Chondrocyte (in vitro differentiated cells): Measurements from ENCODE around the gene TMEM91. TPM values are rescaled to one million over a fixed set of nuclear protein-coding genes. Genes with fewer than 3 reads are reported as not detected.
A peak's percentile ranks its signal among the peaks of the same experiment; 100 is the strongest.

Experiments used
- DNase-seq: peaks from one replicate; pipeline ENCODE4 v3.0.0; 2021; ENCODE audit warnings: mixed read lengths, low spot score
- H3K27ac Mint-ChIP-seq: one replicate; pipeline ENCODE4 v1.8.0; 2021; ENCODE audit warnings: mild to moderate bottlenecking, moderate library complexity, mixed read lengths; ENCODE audit not compliant: unreplicated experiment
- H3K27me3 Mint-ChIP-seq: 2 replicates; pipeline ENCODE4 v1.8.0; 2021; ENCODE audit warnings: low read depth, mixed read lengths
- H3K36me3 Mint-ChIP-seq: 2 replicates; pipeline ENCODE4 v1.8.0; 2021; ENCODE audit warnings: low read depth, mixed read lengths
- H3K4me1 Mint-ChIP-seq: 2 replicates; pipeline ENCODE4 v1.8.0; 2021; ENCODE audit warnings: low read depth, mild to moderate bottlenecking, mixed read lengths
- H3K4me3 Mint-ChIP-seq: one replicate; pipeline ENCODE4 v1.8.0; 2021; ENCODE audit warnings: mild to moderate bottlenecking, moderate library complexity, mixed read lengths; ENCODE audit not compliant: unreplicated experiment
- H3K9me3 Mint-ChIP-seq: 2 replicates; pipeline ENCODE4 v1.8.0; 2021; ENCODE audit warnings: low read depth, mixed read lengths
- total RNA-seq: library from RNA; stranded (reverse); gene quantifications from 3 replicates; pipeline ENCODE4 v1.2.1, GENCODE V29; 2021
- TF ChIP-seq, protein P1 (sequence below): fragments of 200-600 bp; sonication (generic); IDR thresholded peaks from 2 replicates; pipeline ENCODE4 v1.5.0; 2021; ENCODE audit warnings: antibody characterized with exemption, mild to moderate bottlenecking, moderate library complexity

The TMEM91 gene
- total RNA-seq, 1 donor from 2014 or later = 4.8 TPM

DNA sequence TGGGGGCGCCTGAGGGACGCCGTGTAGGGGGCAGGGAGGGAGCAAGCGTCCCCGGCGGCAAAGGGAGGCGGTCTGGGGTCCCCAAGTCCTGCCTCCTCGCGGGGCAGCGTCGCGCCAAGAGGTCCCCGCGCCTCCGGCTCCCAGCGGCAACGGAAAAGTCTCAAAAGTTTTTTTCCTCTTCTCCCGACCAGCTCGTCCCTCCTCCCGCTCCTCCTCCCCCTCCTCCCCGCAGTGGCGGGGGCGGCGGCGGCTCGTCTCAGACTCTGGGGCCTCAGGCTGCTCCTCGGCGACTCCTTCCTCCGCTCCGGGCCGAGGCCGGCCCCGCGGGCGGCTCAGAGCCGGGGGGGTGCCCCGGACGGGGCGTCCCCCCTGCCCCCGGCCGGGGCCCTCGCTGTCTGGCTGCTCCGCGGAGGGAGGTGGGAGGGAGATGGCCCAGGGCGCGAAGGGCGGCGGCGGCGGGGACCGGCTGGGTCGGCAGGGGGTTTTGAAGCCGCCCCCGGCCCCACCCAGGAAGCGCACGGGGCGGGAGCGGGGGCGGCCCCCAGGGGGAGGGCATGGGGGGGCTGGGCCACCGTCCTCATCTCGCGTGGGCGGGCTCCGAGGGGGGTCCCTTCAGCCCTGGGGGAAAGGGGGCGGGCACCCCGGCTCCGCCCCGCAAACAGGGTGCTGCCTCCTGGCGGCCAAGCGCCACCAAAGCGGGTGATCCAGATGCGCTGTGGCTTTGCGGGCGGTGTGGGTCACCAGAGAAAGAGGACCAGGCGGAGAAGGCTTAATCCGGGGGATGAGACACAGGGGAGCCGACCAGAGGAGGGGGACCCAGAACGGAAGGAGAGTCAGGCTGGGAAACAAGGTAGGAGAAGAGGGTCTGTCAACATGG, 22.6 kb upstream of the TMEM91 start, which contains the start of gene TGFB1:
TSS of gene TGFB1 (minus strand) at position 457 of the 877 bp plus-strand sequence. CDS start 878 bp downstream, outside the sequence.
- peaks cover 28% of the 10 kb centered on the region for H3K4me1 Mint-ChIP-seq
- peak within 1 kb of the TSS; percentile 85 for H3K27ac Mint-ChIP-seq
- peak within 1 kb of the TSS; percentile 98 for H3K4me3 Mint-ChIP-seq
- no peaks in the 10 kb centered on the region for H3K27me3 Mint-ChIP-seq
- H3K9me3 Mint-ChIP-seq = no peaks in the 10 kb centered on the region
- TF ChIP-seq, protein P1, sequence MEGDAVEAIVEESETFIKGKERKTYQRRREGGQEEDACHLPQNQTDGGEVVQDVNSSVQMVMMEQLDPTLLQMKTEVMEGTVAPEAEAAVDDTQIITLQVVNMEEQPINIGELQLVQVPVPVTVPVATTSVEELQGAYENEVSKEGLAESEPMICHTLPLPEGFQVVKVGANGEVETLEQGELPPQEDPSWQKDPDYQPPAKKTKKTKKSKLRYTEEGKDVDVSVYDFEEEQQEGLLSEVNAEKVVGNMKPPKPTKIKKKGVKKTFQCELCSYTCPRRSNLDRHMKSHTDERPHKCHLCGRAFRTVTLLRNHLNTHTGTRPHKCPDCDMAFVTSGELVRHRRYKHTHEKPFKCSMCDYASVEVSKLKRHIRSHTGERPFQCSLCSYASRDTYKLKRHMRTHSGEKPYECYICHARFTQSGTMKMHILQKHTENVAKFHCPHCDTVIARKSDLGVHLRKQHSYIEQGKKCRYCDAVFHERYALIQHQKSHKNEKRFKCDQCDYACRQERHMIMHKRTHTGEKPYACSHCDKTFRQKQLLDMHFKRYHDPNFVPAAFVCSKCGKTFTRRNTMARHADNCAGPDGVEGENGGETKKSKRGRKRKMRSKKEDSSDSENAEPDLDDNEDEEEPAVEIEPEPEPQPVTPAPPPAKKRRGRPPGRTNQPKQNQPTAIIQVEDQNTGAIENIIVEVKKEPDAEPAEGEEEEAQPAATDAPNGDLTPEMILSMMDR = peak; percentile 98
- no peak for DNase-seq
- H3K36me3 Mint-ChIP-seq = peaks cover 6% of the 10 kb centered on the region

DNA sequence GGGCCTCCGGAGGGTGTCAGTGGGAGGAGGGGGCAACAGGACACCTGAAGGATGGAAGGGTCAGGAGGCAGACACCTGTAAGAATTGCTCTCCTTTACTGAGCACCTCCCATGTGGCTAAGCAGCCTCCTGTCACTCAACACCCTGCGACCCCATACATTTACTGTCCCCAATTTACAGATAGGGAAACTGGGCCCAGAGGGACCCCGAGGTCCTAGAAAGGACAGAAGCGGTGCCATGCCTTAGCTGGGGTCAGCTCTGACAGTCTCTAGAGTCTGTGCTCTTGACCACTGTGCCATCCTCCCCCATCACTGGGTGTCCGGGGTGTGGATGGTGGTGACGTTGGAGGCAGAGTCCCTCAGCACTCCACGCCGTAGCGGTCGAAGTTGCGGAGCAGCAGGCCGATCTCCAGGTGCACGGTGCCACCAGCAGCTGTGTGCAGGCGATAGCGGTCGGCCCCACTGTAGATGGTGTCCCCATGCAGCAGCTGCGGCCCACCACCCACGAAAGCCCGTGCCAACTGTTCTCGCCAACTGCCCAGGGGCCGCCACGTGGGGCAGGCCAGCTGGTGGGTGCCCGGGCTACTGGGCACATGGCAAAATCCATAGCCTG, 21.9 kb upstream of the TMEM91 start:
- H3K27ac Mint-ChIP-seq = peak overlapping the region; percentile 75
- H3K4me1 Mint-ChIP-seq = peaks cover 20% of the 10 kb centered on the region
- DNase-seq = no peak
- peak overlapping the region; percentile 72 for H3K4me3 Mint-ChIP-seq
- TF ChIP-seq, protein P1 = peak; percentile 68
- H3K9me3 Mint-ChIP-seq = no peaks in the 10 kb centered on the region
- peaks cover 2% of the 10 kb centered on the region for H3K36me3 Mint-ChIP-seq
- no peaks in the 10 kb centered on the region for H3K27me3 Mint-ChIP-seq

DNA sequence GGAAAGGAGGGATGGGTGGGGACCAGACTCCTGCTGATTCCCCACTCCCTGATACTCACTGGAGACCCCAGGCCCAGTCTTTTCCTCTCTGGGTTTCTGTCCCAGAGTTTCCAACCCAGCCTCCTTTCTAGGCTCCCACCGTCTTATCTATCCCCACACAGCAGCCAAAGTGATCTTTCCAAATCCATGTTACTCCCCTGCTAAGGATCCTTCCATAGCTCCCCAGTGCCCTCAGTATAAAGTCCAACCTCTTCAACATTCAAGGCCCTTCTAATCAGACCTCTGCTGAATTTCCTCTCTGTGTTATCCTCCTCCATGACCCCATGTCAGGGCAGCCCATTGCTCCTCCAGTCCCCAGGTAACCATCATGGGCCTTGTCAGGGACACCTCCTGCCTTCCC, 21.3 kb upstream of the TMEM91 start:
- no peak overlapping the region for H3K4me3 Mint-ChIP-seq
- H3K9me3 Mint-ChIP-seq = no peaks in the 10 kb centered on the region
- no peaks in the 10 kb centered on the region for H3K36me3 Mint-ChIP-seq
- no peaks in the 10 kb centered on the region for H3K27me3 Mint-ChIP-seq
- H3K4me1 Mint-ChIP-seq = peaks cover 15% of the 10 kb centered on the region
- no peak for DNase-seq
- TF ChIP-seq, protein P1 = no peak
- H3K27ac Mint-ChIP-seq = peak overlapping the region; percentile 8

DNA sequence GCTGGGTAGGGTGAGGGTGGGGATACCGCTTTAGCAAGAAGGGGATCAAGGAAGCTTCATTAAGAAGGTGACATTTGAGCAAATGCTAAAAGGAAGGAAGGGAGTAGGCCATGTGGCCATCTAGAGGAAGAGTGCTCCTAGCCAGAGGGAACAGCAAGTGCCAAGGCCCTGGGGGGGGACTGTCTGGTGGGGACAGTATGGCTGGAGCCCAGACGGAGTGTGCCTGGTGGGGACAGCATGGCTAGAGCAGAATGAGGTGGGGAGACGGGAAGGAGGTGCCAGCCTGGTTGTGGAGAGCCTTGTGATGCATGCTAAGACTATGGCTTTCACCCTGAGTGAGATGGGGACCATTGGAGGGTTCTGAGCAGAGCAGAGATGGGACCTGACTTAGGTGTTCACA, 20.5 kb upstream of the TMEM91 start:
- Mint-ChIP-seq H3K4me1 (peaks cover 7% of the 10 kb centered on the region), H3K36me3 (no peaks in the 10 kb centered on the region), H3K4me3 (no peak overlapping the region), H3K27ac (no peak overlapping the region), H3K27me3 (no peaks in the 10 kb centered on the region), H3K9me3 (no peaks in the 10 kb centered on the region)
- no peak for DNase-seq
- TF ChIP-seq, protein P1 = no peak

DNA sequence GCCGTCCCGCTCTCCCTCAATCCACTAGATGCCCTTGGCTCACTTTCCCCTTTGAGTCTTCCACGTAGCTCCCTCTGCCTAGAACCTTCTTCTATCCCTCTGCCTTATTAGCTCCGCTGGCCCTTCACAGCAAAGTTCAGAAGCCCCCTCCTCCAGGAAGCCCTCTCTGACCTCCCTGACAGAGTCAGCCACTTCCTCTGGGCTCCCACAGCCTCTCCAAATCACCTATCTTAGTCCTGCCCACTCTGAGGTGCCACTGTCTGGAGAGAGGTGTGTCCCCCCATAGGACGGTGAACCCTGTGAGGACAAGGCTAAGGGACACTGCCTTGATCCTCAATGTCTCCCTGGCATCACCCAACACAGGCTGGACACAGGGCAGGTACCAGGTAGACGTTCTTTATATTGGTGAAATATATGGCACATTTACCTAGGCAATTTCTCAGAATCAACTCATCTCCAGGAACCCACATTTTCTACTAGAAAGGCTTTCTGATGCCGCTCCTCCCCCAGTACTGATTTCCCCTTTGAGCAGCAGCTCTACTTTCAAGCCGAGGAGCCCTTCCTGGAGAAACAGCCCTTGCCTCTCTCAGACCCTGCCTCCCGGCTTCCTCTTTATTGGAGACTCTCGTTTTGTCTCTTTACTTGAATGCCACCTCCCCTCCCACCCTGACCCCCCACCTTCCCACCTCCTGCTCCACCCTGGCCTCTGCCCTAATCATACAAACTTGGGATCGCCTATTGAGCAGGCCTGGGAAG, 19.2 kb upstream of the TMEM91 start:
- no peaks in the 10 kb centered on the region for H3K9me3 Mint-ChIP-seq
- no peaks in the 10 kb centered on the region for H3K27me3 Mint-ChIP-seq
- DNase-seq = no peak
- no peaks in the 10 kb centered on the region for H3K36me3 Mint-ChIP-seq
- peaks cover 4% of the 10 kb centered on the region for H3K4me1 Mint-ChIP-seq
- H3K4me3 Mint-ChIP-seq = no peak overlapping the region
- H3K27ac Mint-ChIP-seq = no peak overlapping the region
- TF ChIP-seq, protein P1 = no peak
